K562 (cell line): ENCODE results near the gene GSDME. TPM values are rescaled to one million over a fixed set of nuclear protein-coding genes. Genes with fewer than 3 reads are reported as not detected.

Source experiments
- CHD7 ChIP-seq: fragments of 200-600 bp; sonication (generic); IDR thresholded peaks from one replicate; pipeline ENCODE4 v1.6.1; 2012; ENCODE audit warnings: mild to moderate bottlenecking, low read depth, low read length, inconsistent platforms
- CLOCK ChIP-seq: fragments of 250-450 bp; sonication (Bioruptor Pico); IDR thresholded peaks from 2 replicates; pipeline ENCODE4 v1.4.0; 2020; ENCODE audit warnings: mild to moderate bottlenecking, moderate library complexity, borderline replicate concordance
- E2F1 ChIP-seq: sonication (generic); formaldehyde crosslinking; IDR thresholded peaks from 2 replicates; pipeline ENCODE4 v1.8.1; 2023; ENCODE audit warnings: mild to moderate bottlenecking, missing genetic modification reagents, moderate library complexity
- ILF3 ChIP-seq: fragments of 450-650 bp; IDR thresholded peaks from 2 replicates; pipeline ENCODE4 v1.6.1; 2018; ENCODE audit warnings: antibody characterized with exemption, mild to moderate bottlenecking, moderate library complexity, borderline replicate concordance
- MLLT1 ChIP-seq, 2 experiments: fragments of 450-650 bp; IDR thresholded peaks; 2 replicates each; pipeline ENCODE4 v1.6.1; 2016
- PHF8 ChIP-seq: fragments of 200-600 bp; sonication (generic); IDR thresholded peaks from 2 replicates; pipeline ENCODE4 v1.6.1; 2012; ENCODE audit warnings: mixed run types, mild to moderate bottlenecking, inconsistent platforms, low read length, moderate library complexity, borderline replicate concordance
- PRPF4 ChIP-seq: fragments of 200-400 bp; formaldehyde crosslinking; IDR thresholded peaks from one replicate; pipeline ENCODE4 v1.6.1; 2017; ENCODE audit warnings: low read length, low read depth, mild to moderate bottlenecking; ENCODE audit not compliant: insufficient read depth, poor library complexity, severe bottlenecking
- RBFOX2 ChIP-seq: fragments of 200-400 bp; formaldehyde crosslinking; IDR thresholded peaks from 2 replicates; pipeline ENCODE4 v1.6.1; 2017; ENCODE audit warnings: low read depth, mild to moderate bottlenecking, low read length, moderate library complexity
- ZNF165 ChIP-seq: fragments of 250-450 bp; sonication (Bioruptor Pico); IDR thresholded peaks from 2 replicates; pipeline ENCODE4 v1.4.0; 2020; ENCODE audit warnings: borderline replicate concordance
- polyA plus RNA-seq, 8 experiments: library from polyadenylated mRNA; depleted of rRNA in 4 of 8; stranded (reverse) in 5 of 8; unstranded in 3 of 8; fragments of >200 nt; fragmentation: Nextera tagmentation in 2 of 8; fragmentation: Illumina TruSeq in 1 of 8; extraction: Ambion mirVana in 2 of 8; extraction: Trizol in 1 of 8; gene quantifications; 2 replicates each; pipeline versions ENCODE4 v1.2.1 to v1.2.3, GENCODE V29; 2011 to 2014; ENCODE audit warnings: inconsistent platforms in 1 of 8, missing spikeins in 1 of 8
- total RNA-seq, 7 experiments: library from RNA; depleted of rRNA in 6 of 7; stranded (reverse); fragments of >200 nt in 6 of 7; fragmentation: Illumina TruSeq in 2 of 7; extraction: Trizol in 2 of 7; gene quantifications; 2 replicates each; pipeline versions ENCODE4 v1.2.1 to v1.2.3, GENCODE V29; 2011 to 2021; ENCODE audit warnings: low replicate concordance in 1 of 7

GSDME gene
- total and polyA plus RNA-seq, 9 of the 15 experiments (the other 6 are each of a cell fraction or from before 2014, with no cell fraction given): 0.37 to 1.9 (median 0.62) TPM

GRCh38 chr7:24700521-24701260, 56.6 kb downstream of the GSDME start (continued):
- no peak for TF ChIP-seq CHD7
- TF ChIP-seq E2F1 (CRISPR knock-in tag): no peak
- TF ChIP-seq PRPF4: no peak
- no peak for TF ChIP-seq MLLT1 (IDR thresholded peaks at IDR 0.05)
- TF ChIP-seq ZNF165 (CRISPR knock-in tag): no peak
- no peak for TF ChIP-seq ILF3
- TF ChIP-seq PHF8: no peak
- no peak for TF ChIP-seq RBFOX2
- no peak for TF ChIP-seq CLOCK
